ENCODE data around the gene SLC39A6.
A peak's percentile ranks its signal among the peaks of the same experiment; 100 is the strongest.
"Not testable (repeated sequence)": the region's sequence is repeated elsewhere in the genome, so short reads cannot be mapped to it uniquely, and the experiment has no call there.

The SLC39A6 gene

DNA sequence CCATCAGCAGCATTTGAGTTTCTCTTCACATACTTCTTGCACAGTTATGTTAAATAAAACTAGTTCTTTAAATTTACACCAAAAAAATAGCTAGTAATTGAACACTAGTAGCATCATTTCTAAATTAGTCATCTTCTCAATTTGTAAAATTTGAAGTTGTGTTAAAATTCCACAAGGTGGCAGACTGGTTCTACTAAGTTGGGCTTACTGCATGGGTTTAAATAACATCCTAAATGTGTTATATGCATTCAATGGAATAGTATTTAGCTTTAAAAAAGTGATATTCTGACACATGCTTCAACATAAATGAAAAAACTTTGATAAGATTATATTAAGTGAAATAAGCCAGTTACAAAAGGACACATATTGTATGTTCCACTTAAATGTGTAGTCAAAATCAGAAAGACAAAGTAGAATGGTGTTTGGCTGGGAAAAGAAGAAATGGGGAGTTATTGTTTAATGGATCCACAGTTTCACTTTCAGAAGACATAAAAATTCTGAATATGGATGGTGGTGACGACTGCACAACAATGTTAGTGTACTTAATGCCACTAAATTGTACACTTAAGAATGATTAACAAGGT lies 33.1 kb downstream of the SLC39A6 start:
- peak; percentile 23 for DNase-seq (ENCODE audit: low spot score)

DNA sequence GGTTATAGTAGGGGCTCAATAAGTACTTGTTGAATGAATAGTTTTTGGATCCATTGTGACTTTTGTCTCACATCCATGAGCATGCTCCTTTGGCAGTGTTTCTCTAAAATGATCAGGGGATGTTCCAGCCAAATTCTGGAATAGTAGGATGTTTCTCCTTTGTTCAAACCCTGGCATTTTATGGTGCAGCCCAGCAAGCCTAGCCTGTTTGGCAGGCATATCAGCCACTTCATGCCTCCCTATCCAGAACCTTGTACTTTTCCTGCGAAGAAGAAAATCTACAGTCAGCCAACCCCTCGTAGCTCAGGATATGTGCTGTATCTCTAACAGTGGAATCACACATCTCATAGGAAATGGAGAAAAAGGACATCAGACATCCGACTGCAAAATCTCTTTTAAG lies 34.7 kb downstream of the SLC39A6 start:
- no peak for DNase-seq (ENCODE audit: low spot score)

DNA sequence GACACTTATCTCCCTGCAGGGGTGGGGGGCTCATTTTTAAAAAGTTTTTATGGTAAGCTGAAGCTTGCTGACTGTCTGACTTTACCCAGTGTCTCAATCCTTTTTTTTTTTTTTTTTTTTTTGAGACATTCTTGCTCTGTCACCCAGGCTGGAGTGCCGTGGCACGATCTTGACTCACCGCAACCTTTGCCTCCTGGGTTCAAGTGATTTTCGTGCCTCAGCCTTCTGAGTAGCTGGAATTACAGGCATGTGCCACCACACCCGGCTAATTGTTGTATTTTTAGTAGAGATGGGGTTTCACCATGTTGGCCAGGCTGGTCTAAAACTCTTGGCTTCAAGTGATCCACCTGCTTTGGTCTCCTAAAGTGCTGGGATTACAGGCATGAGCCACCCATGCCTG lies 37.0 kb downstream of the SLC39A6 start:
- not testable (repeated sequence) for DNase-seq (ENCODE audit: low spot score)

DNA sequence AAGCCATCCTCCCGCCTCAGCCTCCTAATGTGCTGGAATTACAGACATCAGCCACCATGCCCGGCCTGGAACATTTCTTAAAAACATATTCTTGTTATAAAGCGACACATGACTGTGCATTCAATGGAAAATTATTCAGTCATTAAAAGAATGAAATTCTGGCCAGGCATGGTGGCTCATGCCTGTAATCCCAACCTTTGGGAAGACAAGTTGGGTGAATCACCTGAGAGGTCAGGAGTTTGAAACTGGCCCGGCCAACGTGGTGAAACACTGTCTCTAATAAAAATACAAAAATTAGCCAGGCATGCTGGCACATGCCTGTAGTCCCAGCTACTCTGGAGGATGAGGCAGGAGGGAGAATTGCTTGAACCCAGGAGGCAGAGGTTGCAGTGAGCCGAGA lies 40.1 kb downstream of the SLC39A6 start:
- DNase-seq (ENCODE audit: low spot score): no peak

GRCh38 chr18:36088256-36088655 lies 40.9 kb downstream of the SLC39A6 start:
- DNase-seq (ENCODE audit: low spot score): no peak

DNA sequence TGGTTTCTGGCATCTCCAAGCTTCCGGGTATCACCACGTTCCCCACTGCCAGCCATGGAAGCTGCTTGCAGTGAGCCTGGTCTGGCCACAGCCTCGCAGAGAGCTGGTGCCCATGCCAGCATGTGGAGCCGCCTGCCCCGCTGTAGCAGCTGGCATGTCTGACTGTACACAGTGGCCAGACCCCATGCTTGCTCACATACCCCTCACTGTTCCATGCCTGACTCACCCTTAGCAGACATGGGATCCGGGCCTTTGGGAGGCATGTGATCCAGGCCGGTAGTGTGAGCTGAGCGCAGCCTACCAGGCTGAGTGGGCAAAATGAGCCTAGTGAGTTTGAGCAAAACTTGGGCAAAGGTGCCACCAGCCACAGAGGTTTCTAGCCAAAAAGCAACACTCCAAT lies 43.0 kb downstream of the SLC39A6 start:
- DNase-seq (ENCODE audit: low spot score): no peak

- DNase-seq (ENCODE audit: low spot score): no peak
These were observed 43.9 kb downstream of the SLC39A6 start for GRCh38 chr18:36085195-36085594.

DNA sequence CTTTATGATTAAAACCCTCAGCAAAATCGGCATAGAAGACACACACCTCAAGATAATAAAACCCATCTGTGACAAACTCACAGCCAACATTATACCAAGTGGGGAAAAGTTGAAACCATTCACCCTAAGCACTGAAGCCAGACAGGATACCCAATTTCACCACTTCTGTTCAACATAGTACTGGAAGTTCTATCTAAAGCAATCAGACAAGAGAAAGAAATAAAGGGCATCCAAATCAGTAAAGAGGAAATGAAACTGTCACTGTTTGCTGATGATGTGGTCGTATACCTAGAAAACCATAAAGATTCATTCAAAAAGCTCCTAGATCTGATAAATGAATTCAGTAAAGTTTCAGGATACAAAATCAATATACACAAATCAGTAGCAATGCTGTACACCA lies 45.4 kb downstream of the SLC39A6 start:
- DNase-seq (ENCODE audit: low spot score): no peak

DNA sequence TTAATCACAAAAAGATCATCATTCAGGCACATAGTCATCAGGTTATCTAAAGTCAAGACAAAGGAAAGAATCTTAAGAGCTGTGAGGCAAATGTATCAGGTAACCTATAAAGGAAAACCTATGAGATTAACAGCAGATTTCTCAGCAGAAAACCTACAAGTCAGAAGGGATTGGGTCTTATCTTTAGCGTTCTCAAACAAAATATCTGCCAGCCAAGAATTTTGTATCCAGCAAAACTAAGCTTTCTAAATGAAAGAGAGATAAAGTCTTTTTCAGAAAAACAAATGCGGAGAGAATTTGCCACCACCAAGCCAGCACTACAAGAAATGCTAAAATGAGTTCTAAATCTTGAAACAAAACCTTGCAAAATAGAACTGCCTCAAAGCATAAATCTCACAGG lies 48.0 kb downstream of the SLC39A6 start:
- not testable (repeated sequence) for DNase-seq (ENCODE audit: low spot score)

DNA sequence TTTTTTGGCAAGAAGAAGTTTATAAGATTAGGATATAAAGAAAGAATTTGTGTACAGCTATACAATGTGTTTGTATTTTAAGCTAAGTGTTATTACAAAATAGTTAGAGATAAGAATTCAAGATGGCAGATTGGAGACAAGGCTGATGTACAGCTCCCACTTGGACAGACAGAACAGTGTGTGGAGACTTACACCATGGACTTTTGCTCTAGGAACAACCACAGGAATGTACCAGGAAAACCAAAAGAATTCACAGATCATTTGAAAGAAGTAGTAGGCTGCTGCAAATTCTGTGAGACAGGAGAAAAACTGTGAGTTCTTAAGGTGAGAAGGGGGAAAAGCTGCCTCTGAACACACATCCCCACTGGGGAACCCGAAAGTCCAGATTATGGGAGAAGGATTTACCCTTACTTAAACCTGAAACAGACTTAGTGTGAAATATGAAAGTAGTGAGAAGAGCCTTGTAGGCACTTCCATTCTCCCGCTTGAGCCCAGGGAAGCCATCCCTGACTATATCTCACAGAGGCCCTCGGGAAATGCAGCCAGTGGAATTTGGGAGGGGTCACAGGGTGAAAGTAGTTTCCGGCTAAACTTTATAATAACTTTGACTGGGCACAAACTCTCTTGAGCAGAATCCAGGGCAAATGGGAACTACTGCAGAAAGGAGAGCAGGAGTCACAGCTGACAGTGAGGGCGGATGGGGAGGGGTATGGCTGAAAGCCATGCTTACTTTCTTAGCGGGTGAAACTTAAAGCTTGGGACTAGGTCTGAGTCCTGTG lies 50.2 kb downstream of the SLC39A6 start:
- no peak for DNase-seq (ENCODE audit: low spot score)

GRCh38 chr18:36077764-36078163 lies 51.4 kb downstream of the SLC39A6 start:
- not testable (repeated sequence) for DNase-seq (ENCODE audit: low spot score)

DNA sequence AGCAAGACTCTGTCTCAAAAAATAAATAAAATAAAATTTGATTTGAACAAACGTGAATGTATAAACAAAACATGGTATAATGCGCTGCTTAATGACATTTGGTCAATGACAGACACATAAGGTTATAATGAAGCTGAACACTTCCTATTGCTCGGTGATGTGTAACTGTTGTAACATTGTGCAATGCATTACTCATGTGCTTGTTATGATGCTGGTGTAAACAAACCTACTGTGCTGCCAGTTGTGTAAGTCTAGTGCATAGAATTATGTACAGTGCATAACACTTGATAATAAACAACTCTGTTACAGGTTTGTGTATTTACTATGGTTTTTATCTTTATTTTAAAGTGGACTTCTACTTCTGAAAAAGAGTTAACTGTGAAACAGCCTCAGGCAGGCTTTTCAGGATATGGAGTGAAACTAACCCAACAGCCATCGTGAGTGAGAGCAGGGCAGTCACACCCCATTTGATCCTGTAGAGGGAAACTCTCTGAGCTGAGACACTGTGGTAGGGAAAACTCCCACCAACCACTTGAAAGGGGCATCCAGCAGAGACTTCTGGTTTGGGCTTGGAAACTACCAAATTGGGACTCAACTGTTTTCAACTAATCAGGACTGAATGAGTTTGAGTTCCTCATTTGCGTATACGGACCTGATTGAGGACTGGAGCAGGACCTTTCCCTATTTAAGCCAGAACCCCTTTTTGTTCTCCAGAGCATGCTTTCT lies 53.1 kb downstream of the SLC39A6 start:
- DNase-seq (ENCODE audit: low spot score): peak; percentile 32

DNA sequence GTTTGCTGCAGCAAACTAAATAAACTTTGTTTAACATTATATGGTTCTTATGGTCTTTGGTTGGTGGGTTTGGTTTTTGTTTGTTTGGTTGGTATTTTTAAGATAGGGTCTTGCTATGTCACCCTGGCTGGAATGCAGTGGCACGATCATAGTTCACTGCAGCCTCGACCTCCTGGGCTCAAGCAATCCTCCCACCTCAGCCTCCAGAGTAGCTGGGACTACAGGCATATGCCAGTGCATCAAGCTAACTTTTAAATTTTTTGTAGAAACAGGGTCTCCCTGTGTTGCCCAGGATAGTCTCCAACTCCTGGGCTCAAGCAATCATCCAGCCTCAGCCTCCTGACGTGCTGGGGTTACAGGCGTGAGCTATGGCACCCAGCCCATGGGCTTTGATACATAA lies 54.7 kb downstream of the SLC39A6 start:
- DNase-seq (ENCODE audit: low spot score): no peak

GRCh38 chr18:36073676-36074075 lies 55.5 kb downstream of the SLC39A6 start:
- DNase-seq (ENCODE audit: low spot score): no peak

- not testable (repeated sequence) for DNase-seq (ENCODE audit: low spot score)
These were observed 56.7 kb downstream of the SLC39A6 start for GRCh38 chr18:36072406-36072805.

DNA sequence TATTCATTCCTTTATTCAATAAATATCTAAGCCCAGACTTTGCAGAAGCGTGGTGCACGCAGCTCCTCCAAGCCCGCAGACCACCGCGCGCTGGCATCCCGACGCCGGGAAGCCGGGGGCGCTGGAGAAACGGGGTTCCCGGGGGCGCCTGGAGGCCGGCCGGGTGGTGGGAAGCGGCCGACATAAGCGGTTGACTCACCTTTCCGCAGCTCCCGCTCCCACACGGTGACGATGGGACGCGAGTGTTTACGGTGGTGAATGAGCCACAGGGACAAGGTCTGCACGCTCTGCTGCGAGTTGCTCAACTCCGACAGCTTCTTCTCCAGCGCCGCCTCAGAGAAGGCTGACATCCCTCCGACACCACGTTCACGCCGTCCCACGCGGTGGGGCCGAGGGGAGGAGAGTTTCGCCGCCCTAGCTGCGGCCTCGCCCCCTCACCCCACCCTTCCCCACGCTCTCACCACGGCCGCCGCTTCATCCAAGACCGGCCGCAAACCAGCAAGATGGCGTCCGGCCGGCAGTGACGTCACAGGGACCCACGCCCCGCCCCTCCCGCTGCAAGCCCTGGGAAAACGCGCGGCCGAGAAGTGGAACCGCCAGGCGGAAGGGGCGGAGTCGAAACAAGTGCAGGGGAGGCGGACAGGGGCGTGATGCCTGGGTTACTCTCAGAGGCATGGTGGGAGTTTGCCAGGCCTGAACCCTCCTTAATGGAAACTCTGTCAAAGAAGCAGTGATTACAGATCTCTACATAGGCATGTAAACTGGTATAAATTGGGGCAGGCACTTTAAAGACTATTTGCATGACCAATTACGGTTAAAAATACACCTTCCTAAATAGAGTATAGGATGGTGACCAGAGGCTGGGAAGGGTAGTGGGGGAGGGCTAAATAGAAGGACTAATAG lies 61.8 kb downstream of the SLC39A6 start, which contains the start of gene RPRD1A:
Gene RPRD1A (minus strand): TSS at position 505 of the 903 bp plus-strand sequence. CDS start 155 bp downstream, at position 350.
- peak; percentile 88 for DNase-seq (ENCODE audit: low spot score)

- DNase-seq (ENCODE audit: low spot score): no peak
These were observed 62.5 kb downstream of the SLC39A6 start for GRCh38 chr18:36066686-36067054.

DNA sequence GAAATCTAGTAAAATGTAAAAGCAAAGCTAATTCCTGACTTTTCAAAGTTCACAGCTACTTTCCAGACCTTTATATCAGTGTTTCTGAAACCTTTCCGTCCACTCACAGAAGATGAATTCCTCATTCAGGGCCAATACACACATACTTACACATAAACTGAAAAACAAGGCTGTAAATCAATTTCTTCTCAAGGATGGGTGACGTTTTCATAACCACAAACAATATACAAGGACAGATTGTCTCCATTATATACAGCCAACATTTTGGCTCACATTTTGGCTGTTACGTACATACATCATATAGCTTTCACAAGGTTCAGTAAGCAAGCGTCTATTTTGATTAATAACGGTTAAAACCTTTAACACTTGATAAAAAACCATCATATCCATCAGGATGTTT lies 63.1 kb downstream of the SLC39A6 start:
- no peak for DNase-seq (ENCODE audit: low spot score)

DNA sequence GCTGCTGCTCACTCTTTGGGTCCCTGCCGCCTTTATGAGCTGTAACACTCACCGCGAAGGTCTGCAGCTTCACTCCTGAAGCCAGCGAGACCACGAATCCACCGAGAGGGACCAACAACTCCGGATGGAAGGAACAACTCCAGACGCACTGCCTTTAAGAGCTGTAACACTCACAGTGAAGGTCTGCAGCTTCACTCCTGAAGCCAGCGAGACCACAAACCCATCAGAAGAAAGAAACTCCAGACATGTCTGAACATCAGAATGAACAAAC lies 64.4 kb downstream of the SLC39A6 start:
- DNase-seq (ENCODE audit: low spot score): not testable (repeated sequence)

- no peak for DNase-seq (ENCODE audit: low spot score)
These were observed 64.9 kb downstream of the SLC39A6 start for GRCh38 chr18:36064027-36064808.

DNA sequence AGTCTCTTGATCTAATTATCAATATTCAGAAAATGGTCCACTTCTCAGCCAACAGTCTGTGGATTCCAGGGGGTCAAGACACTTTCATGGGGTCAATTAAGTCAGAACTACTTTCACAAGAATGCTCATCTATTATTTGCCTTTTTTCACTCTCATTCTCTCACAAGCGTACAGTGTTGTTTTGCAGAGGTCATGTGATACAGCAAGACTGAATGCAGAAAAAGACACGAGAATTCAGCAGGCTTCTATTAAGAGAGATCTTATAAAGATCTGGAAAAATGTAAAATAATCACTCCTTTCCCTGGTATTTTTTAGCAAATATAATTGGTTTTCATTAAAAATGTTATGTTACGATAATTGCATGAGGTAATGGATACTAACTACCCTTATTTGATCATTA lies 70.5 kb downstream of the SLC39A6 start:
- no peak for DNase-seq (ENCODE audit: low spot score)

All from HuH-7.5 (cell line).